Testis (tissue), 3 donors: ENCODE results near the gene TGFBR3. TPM values are rescaled to one million over a fixed set of nuclear protein-coding genes. Genes with fewer than 3 reads are reported as not detected.

Source experiments
- DNase-seq: peaks from one replicate; pipeline ENCODE4 v3.0.0-alpha.2; 2019
- H3K27ac ChIP-seq, 2 donors: fragments of 200-600 bp; sonication (generic); one replicate each; pipeline ENCODE4 v1.5.1; 2019
- H3K27me3 ChIP-seq: fragments of 200-600 bp; sonication (generic); one replicate; pipeline ENCODE4 v1.5.1; 2019
- H3K36me3 ChIP-seq: fragments of 200-600 bp; sonication (generic); one replicate; pipeline ENCODE4 v1.5.1; 2017; ENCODE audit warnings: low read depth; ENCODE audit errors: missing control alignments
- H3K4me1 ChIP-seq: fragments of 200-600 bp; sonication (generic); one replicate; pipeline ENCODE4 v1.5.1; 2019
- H3K4me3 ChIP-seq, 2 donors: fragments of 200-600 bp; sonication (generic); one replicate each; pipeline ENCODE4 v1.5.1; 2017 to 2019
- H3K9me3 ChIP-seq: fragments of 200-600 bp; sonication (generic); one replicate; pipeline ENCODE4 v1.5.1; 2017
- CTCF ChIP-seq, 3 experiments: fragments of 450-650 bp in 2 of 3; fragments of 200-600 bp in 1 of 3; sonication (generic) in 1 of 3; IDR thresholded peaks; one replicate each; pipeline ENCODE4 v1.5.1; 2016 to 2019; ENCODE audit warnings: antibody characterized with exemption in 3 of 3, mild to moderate bottlenecking in 2 of 3, moderate library complexity in 1 of 3
- POLR2A ChIP-seq: fragments of 450-650 bp; IDR thresholded peaks from one replicate; pipeline ENCODE4 v1.6.1; 2017; ENCODE audit warnings: antibody characterized with exemption, mild to moderate bottlenecking, moderate library complexity
- WGBS, 2 donors: methylation state at CpG; one replicate each; pipeline ENCODE4 v1.1.5; 2018; 5-methylcytosine and 5-hydroxymethylcytosine counted together
- intact Hi-C: fragments of 100-400 bp; cut with DNase I; formaldehyde crosslinking; loops from one replicate; pipeline ENCODE4 v1.15.1; 2023; ENCODE audit warnings: low total_unique reads
- polyA plus RNA-seq: library from polyadenylated mRNA; stranded (reverse); fragments of 350-450 nt; fragmentation: Illumina TruSeq; extraction: RNeasy Lipid Tissue Mini Kit (QIAGEN cat#74804); gene quantifications from one replicate; pipeline ENCODE4 v1.2.3, GENCODE V29; 2014; ENCODE audit warnings: low read depth, low replicate concordance; ENCODE audit not compliant: insufficient read depth
- total RNA-seq, 2 donors: library from RNA; depleted of rRNA; stranded (reverse); fragments of >200 nt; gene quantifications; one replicate each; pipeline ENCODE4 v1.2.3, GENCODE V29; 2016

The TGFBR3 gene
- total and polyA plus RNA-seq, 3 donors from 2014 or later: 24.0 to 37.2 (median 34.7) TPM

- H3K4me1 ChIP-seq: peaks cover 9% of the 10 kb centered on the region
- H3K27me3 ChIP-seq: no peaks in the 10 kb centered on the region
- H3K27ac ChIP-seq: peak overlapping the region in 1 of 2 donors; percentile 37
Observed at GRCh38 chr1:91863498-91863897, 22.5 kb downstream of the TGFBR3 start.

GRCh38 chr1:91862120-91862519, 23.8 kb downstream of the TGFBR3 start:
- Histone ChIP-seq H3K27ac (no peak overlapping the region), H3K27me3 (no peaks in the 10 kb centered on the region), H3K4me1 (peaks cover 9% of the 10 kb centered on the region), H3K4me3 (no peak overlapping the region), H3K36me3 (no peaks in the 10 kb centered on the region), H3K9me3 (no peaks in the 10 kb centered on the region)
- DNase-seq: no peak
- 79 to 100% methylated on average over 3 of the region's 3 CpGs for WGBS, 2 donors
- intact Hi-C loops: no loop called here
- TF ChIP-seq CTCF (IDR thresholded peaks at IDR 0.05) (no peak), POLR2A (no peak)

More at GRCh38 chr1:91863498-91863897, 22.5 kb downstream of the TGFBR3 start:
- no peak for TF ChIP-seq CTCF (IDR thresholded peaks at IDR 0.05)
- TF ChIP-seq POLR2A: no peak
- DNase-seq: no peak
- H3K9me3 ChIP-seq: no peaks in the 10 kb centered on the region
- H3K36me3 ChIP-seq: no peaks in the 10 kb centered on the region
- WGBS, 2 donors: 73 to 82% methylated on average over 3 of the region's 3 CpGs
- intact Hi-C loops: no loop called here
- H3K4me3 ChIP-seq: no peak overlapping the region

GRCh38 chr1:91857557-91858239, 28.3 kb downstream of the TGFBR3 start:
- H3K4me1 ChIP-seq: no peaks in the 10 kb centered on the region

GRCh38 chr1:91856996-91857395, 29.0 kb downstream of the TGFBR3 start:
- Histone ChIP-seq H3K4me1 (no peaks in the 10 kb centered on the region), H3K4me3 (no peak overlapping the region), H3K27me3 (no peaks in the 10 kb centered on the region), H3K27ac (no peak overlapping the region), H3K9me3 (no peaks in the 10 kb centered on the region), H3K36me3 (no peaks in the 10 kb centered on the region)
- DNase-seq: no peak
- WGBS, 2 donors: 24 to 43% methylated on average over 1 of the region's 1 CpG
- intact Hi-C loops: no loop called here
- TF ChIP-seq CTCF (IDR thresholded peaks at IDR 0.05) (no peak), POLR2A (no peak)

More at GRCh38 chr1:91857557-91858239, 28.3 kb downstream of the TGFBR3 start:
- Histone ChIP-seq H3K36me3 (no peaks in the 10 kb centered on the region), H3K27ac (no peak overlapping the region), H3K27me3 (no peaks in the 10 kb centered on the region), H3K4me3 (no peak overlapping the region), H3K9me3 (no peaks in the 10 kb centered on the region)
- TF ChIP-seq CTCF (IDR thresholded peaks at IDR 0.05) (no peak), POLR2A (no peak)
- intact Hi-C loops: no loop called here
- 75 to 81% methylated on average over 2 of the region's 2 CpGs for WGBS, 2 donors
- no peak for DNase-seq
